ENCODE measurements around the gene SLC7A6OS.

The SLC7A6OS gene

GRCh38 chr16:68310774-68311511 lies at the start of gene SLC7A6OS, which contains the start of gene PRMT7:
SLC7A6OS (minus strand) TSS chr16:68310946; CDS start chr16:68310926, 20 bp downstream.
PRMT7 (plus strand) TSS chr16:68311019; CDS start chr16:68315980, 4,961 bp downstream.
- peak; percentile 64 for DNase-seq (ENCODE audit: low read depth)
- TF ChIP-seq CTCF (IDR thresholded peaks at IDR 0.05; ENCODE audit: low read depth, low read length, missing control alignments): no peak
- in situ Hi-C loops (cut with HindIII; ENCODE audit: low sequenced_read_pairs): no loop called here
- H3K4me3 ChIP-seq (ENCODE audit: low read depth, low read length): peak within 1 kb of the TSS; percentile 93

GRCh38 chr16:68359398-68360191 lies 48.8 kb upstream of the SLC7A6OS start:
- H3K4me3 ChIP-seq (ENCODE audit: low read depth, low read length): no peak overlapping the region
- in situ Hi-C loops (cut with HindIII; ENCODE audit: low sequenced_read_pairs): no loop called here
- no peak for DNase-seq (ENCODE audit: low read depth)
- no peak for TF ChIP-seq CTCF (IDR thresholded peaks at IDR 0.05; ENCODE audit: low read depth, low read length, missing control alignments)

GRCh38 chr16:68358951-68359350 lies 48.2 kb upstream of the SLC7A6OS start:
- DNase-seq (ENCODE audit: low read depth): no peak
- in situ Hi-C loops (cut with HindIII; ENCODE audit: low sequenced_read_pairs): no loop called here
- no peak for TF ChIP-seq CTCF (IDR thresholded peaks at IDR 0.05; ENCODE audit: low read depth, low read length, missing control alignments)
- H3K4me3 ChIP-seq (ENCODE audit: low read depth, low read length): no peak overlapping the region

GRCh38 chr16:68357923-68358322 lies 47.2 kb upstream of the SLC7A6OS start:
- no peak overlapping the region for H3K4me3 ChIP-seq (ENCODE audit: low read depth, low read length)
- TF ChIP-seq CTCF (IDR thresholded peaks at IDR 0.05; ENCODE audit: low read depth, low read length, missing control alignments): no peak
- no peak for DNase-seq (ENCODE audit: low read depth)
- in situ Hi-C loops (cut with HindIII; ENCODE audit: low sequenced_read_pairs): no loop called here

GRCh38 chr16:68357521-68357922 lies 46.8 kb upstream of the SLC7A6OS start:
- TF ChIP-seq CTCF (IDR thresholded peaks at IDR 0.05; ENCODE audit: low read depth, low read length, missing control alignments): no peak
- DNase-seq (ENCODE audit: low read depth): no peak
- H3K4me3 ChIP-seq (ENCODE audit: low read depth, low read length): no peak overlapping the region
- in situ Hi-C loops (cut with HindIII; ENCODE audit: low sequenced_read_pairs): no loop called here

- in situ Hi-C loops (cut with HindIII; ENCODE audit: low sequenced_read_pairs): no loop called here
- TF ChIP-seq CTCF (IDR thresholded peaks at IDR 0.05; ENCODE audit: low read depth, low read length, missing control alignments): no peak
- H3K4me3 ChIP-seq (ENCODE audit: low read depth, low read length): no peak overlapping the region
- DNase-seq (ENCODE audit: low read depth): no peak
Observed at GRCh38 chr16:68356919-68357286, 46.2 kb upstream of the SLC7A6OS start.

Measured in astrocyte of the cerebellum (primary cell).